Stromal cell of bone marrow (primary cell): ENCODE data around the gene IL13.
"Not testable (repeated sequence)": the region's sequence is repeated elsewhere in the genome, so short reads cannot be mapped to it uniquely, and the experiment has no call there.

Experiments used
- DNase-seq: peaks from one replicate; pipeline ENCODE4 v3.0.0-alpha.2; 2012; ENCODE audit warnings: low read depth

IL13 gene

DNA sequence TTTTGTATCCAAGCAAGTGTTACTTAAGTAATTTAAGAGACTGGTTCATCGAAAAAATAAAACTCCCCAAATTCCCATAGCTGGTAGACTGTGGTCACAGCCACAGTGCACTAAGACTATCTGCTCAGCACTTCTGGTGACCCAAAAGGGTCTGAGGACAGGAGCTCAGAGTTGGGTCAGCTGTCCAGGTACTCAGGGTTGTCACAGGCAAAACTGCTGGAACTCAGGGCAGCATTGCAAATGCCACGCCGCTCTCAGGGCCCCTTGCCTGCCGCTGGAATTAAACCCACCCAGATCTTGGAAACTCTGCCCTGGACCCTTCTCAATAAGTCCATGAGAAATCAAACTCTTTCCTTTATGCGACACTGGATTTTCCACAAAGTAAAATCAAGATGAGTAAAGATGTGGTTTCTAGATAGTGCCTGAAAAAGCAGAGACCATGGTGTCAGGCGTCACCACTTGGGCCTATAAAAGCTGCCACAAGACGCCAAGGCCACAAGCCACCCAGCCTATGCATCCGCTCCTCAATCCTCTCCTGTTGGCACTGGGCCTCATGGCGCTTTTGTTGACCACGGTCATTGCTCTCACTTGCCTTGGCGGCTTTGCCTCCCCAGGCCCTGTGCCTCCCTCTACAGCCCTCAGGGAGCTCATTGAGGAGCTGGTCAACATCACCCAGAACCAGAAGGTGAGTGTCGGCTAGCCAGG, at the start of gene IL13:
Gene IL13 (plus strand): TSS at position 498 of the 705 bp plus-strand sequence. CDS start 14 bp downstream, at position 512.
- no peak for DNase-seq

DNA sequence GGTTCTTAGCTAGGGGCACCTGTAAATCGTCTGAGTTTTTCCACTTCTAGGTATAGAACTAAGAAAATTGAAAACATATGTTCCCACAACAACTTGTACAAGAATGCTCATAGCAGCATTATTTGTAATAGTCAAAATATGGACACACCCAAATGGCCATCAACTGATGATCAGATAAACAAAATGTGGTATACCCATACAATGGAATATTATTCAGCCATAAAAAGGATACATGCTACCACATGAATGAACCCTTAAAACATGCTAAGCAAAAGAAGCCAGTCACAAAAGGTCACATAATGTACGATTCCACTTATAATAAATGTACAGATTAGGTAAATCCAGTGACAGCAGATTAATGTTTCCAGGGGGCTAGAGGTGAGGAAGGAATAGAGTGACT, 46.0 kb upstream of the IL13 start:
- no peak for DNase-seq

DNA sequence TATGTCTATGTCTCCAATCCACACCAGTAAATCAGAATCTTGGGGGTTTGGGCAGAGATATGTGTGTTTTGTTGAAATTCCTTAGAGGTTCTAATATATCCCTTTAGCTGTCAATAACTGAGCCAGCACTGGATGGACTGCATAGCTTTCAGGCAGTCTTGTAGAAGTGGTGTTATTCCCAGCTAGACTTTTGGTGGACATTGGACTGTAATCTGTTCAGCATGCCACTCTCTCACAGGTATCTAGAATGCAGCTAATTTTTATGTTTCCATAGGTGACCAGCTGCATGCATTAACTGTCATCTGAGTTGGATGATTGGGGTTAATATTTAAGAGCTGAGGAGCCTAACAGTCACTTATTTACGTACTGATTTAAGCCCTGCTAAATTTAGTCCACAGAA, 45.1 kb upstream of the IL13 start:
- no peak for DNase-seq

DNA sequence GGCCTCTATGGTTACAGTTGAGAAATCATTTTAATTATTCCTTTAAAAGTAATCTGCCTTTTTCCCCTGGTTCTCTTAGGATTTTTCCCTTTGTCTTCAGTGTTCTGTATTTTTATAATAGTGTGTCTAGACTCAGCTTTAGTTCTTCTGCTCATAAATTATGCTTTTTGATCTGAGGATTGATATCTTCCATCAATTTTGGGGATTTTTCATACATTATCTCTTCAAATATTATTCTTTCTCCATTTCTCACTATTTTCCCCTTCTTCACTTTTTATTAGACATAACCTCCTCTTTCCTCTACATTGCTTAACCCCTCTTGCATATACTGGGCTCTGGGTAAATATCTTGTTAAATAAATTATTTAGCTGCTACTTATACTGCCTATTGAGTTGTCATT, 36.3 kb upstream of the IL13 start:
- no peak for DNase-seq

DNA sequence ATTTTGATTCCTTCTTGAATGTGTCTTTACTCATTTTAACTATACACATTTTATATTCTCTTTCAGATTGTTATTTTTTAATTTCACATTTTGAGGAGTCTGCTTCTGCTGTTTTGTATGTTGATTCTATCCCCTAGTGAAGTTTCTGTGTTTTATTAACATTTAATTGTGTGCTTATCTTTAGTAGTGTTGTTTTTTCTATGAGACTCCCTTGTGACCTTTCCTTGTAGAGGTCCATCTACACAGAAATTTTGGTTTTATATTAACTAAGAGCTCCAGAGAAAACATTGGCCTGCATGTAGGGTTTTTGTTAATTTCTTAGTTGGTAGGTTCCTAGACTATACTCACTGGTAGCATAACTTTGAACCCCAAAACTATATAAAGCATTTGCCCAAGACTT, 35.4 kb upstream of the IL13 start:
- no peak for DNase-seq

DNA sequence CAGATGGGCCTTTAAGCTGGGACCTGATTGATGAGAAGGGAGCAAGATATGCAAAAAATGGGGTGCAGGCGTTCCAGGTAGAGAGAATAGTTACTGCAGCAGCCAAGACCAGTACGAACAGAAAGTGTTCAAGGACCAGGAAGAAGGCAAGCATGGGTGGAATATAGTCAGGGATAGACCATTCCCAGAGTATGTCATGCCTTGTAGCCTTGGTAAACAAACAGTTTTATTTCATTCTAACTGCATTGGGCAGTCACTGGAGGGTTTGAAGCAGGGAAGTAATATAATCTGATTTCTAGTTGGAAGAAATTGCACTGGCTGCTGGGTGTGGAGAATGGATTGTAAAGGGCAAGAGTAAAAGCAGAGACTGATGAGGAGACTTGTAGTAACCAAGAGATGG, 30.5 kb upstream of the IL13 start:
- DNase-seq: no peak

DNA sequence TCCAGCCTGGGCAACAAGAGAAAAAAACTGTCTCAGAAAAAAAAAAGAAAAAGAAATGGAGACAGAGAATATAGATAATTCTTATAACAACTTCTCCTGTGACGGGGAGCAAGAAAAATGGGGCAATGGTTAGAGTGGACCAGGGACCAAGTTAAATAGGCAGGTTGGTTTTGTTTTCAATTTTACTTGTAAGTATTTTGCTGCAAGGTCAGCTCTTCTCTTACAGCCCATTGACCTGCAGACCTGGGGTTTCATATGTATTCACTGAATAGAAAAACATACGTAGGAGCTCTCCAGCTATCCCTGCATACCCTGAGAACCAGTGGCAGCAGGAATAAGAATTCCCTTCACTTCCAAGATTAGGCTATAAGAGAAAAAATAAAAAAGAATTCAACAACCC, 29.2 kb upstream of the IL13 start:
- DNase-seq: no peak

DNA sequence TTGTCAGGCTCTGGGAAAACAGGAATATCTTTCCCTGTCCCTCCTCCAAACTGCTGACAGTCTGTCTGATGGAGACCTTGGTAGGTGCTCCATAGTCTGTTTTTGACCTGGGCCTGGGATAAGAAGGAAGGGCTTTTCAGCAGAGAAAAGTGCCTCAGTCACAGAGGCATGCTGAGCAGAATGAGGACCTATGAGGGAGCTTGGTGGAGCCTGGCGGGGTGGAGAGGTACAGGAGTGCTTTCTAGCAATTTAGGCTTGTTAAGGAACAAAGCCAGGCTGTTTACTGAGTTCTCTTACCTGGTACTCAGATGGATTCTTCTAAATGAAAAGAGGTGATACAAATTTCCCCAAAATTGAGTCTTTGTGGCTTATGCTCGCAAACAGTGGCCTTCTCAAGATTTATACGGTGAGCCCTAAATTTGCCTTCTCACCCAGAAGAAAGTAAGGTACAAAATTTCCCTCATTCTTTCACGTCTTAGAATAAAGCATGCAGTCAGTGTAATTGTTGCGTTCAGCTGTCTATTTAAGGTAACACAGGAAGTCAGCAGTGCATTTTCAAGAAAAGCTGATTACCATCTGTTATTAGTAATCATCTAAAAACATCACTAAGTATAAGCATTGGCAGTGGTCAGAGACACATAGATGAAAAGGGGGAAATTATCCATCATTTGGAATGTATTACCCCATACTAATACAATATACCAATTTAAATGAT, 28.6 kb upstream of the IL13 start:
- DNase-seq: no peak

DNA sequence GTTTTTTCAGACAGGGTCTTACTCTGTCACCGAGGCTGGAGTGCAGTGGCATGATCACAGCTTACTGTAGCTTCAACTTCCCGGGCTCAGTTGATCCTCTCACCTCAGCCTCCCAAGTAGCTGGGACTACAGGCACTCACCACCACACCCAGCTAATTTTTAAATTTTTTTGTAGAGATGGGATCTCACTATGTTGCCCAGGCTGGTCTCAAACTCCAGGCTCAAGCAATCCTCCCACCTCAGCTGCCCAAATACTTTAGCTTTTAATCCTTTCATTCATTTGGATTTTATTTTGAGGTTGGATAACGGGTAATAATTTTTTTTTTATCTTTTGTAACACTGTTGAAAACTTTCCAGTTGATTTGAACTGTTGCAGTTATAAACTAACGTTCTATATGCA, 24.4 kb upstream of the IL13 start:
- DNase-seq: not testable (repeated sequence)

DNA sequence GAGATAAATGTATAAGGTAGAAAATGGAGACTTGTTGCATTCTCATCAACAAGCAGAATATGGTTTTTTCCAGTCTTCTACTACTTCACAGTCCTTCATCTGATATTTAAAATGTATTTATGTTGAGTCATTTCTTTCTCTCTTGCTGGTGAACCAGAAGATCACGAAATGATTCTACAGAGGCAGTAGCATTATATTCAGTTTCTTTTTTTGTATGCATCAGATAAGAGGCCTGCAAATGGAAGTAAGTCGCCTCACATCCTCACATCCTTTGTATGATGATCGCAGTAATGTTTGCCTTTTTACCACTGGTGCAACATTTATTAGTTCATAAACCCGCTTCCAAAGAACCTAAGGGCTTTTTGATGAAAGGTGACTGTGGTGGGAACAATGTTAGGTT, 22.1 kb upstream of the IL13 start:
- DNase-seq: no peak

DNA sequence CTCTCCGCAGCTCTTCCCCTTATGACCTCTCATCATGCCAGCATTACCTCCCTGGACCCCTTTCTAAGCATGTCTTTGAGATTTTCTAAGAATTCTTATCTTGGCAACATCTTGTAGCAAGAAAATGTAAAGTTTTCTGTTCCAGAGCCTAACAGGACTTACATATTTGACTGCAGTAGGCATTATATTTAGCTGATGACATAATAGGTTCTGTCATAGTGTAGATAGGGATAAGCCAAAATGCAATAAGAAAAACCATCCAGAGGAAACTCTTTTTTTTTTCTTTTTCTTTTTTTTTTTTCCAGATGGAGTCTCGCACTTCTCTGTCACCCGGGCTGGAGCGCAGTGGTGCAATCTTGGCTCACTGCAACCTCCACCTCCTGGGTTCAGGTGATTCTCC, 20.7 kb upstream of the IL13 start:
- no peak for DNase-seq

DNA sequence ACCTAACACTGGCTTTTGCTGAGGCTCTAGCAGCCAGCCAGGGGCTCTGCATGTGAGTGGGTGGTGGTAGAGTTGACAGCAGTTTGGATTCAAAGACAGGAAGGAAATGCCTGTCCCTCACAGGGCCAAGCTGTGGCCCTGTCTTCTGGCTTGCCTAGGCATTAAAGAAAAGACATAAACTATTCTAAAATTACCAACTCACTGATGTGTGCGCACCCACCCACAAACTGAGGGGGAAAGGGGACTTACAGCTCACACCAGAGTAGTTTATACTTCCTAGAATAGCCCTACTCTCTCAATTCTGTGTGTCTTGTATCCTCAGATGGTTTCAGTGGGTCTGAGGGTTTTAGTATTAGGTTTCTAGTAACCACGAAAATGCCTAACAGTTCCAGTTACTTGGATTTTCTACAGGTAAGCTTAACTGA, 18.3 kb upstream of the IL13 start:
- DNase-seq: no peak

DNA sequence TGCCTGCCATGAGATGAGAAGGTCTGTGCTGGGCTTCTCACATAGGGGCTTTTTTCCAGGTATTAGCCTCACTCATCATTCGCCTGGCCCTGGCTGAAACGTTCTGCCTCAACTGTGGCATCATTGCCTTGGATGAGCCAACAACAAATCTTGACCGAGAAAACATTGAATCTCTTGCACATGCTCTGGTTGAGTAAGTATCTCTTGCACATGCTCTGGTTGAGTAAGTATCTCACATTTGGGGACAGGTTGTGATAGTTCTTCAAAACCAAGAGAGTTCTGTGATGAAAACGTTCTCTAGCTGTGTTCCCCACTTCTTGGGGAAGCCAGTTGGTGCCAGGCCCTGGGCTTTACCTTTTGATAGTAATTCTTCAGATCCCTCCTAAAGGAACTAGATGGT, 17.4 kb upstream of the IL13 start:
- no peak for DNase-seq

DNA sequence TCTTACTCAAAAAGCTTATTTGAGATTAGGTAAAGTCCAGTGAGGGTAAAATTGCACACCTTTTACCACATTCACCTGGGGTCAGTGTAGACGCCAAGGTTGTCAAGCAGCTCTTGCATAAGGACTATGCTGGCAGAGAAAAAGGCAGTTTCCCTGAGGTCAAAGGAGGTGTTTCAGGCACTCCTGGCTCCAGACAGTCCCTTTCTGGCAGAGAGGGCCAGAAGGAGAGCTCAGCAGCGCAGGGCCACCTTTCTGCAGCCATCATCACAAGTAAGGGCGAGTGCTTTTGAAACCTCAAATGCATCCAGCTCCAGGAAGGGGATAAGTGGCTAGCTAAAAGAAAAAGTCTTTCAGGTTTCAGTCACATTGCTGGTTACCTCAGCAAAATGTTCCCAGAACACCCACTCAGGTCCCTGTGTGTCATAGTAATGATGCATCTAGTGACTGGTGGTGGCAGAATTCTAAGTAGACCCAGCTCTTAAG, 16.7 kb upstream of the IL13 start:
- no peak for DNase-seq

DNA sequence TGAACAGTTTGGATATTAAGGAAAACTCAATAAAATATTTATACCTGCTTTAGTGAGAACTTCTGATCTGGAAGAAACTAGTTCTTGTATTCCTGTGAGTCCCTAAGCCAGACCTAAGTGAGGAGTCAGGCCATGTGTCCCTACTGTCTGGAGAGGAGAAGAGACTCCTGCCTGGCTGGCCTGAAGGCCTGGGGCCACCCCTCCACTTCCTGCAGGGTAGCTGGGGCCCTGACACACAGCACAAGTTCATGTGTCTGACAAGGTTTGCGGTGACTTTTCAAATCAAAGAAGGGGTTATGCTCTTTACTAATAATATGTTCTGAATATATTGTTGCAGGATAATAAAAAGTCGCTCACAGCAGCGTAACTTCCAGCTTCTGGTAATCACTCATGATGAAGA, 16.1 kb upstream of the IL13 start:
- DNase-seq: no peak

DNA sequence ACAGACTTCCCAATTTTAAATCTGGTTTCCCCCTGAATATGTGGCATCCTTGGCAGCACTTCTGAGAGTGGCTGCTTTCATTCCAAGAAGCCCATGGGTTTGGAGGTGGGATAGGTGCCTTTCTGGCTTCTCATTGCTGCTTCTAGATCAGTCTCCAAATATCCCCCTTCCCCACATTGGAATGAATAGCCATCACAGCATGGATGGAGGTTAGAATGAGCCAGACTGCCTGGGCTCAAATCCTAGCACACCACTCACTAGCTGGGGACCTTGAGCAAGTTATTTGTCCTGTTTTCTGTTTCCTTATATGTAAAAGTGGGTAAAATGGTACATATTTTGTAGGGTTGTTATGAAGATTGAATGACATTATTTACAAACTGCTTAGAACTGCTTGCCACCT, 13.8 kb upstream of the IL13 start:
- DNase-seq: no peak

DNA sequence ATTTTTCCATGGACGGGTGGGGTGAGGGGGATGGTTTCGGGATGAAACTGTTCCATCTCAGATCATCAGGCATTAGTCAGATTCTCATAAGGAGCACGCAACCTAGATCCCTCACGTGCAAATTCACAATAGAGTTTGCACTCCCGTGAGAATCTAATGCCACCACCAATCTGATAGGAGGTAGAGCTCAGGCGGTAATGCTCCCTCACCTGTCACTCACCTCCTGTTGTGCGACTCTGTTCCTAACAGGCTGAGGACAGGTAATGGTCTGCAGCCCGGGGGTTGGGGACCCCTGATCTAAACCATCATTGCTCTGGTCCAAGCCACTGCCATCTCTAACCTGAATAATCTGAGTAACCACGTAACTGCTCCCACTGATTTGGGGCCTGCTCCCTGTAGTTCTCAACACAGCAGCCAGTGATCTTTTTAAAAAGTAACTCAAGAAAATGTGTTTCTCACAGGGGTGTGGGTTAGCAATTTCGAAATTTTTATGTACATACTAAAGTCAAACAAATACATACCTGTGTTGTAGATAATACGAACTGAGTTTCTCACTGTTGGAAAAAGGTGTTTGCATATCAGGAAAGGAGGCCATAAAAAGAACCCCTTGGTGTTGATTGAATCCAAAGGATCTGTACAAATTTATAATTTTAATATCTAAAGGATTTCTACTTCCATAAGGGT, 11.2 kb upstream of the IL13 start:
- no peak for DNase-seq

DNA sequence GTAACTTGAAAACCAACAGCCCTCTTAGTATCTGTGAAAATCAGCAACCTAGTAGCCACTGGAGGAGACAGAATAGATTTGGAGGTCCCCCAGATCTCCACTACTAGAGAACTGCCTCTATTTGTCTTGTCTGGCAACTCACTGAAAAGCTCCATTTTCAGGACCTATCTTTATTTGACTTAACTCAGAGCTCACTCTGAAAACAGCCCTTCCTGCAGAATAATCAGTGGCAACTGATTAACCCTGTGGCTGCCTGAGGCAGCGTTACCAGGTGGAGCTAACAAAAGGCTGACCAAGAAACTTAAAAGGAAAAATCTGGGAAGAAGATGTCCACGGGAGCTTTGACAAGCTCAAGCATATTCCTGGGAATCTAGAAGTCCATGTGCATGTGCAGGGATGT, 10.5 kb upstream of the IL13 start:
- DNase-seq: no peak

DNA sequence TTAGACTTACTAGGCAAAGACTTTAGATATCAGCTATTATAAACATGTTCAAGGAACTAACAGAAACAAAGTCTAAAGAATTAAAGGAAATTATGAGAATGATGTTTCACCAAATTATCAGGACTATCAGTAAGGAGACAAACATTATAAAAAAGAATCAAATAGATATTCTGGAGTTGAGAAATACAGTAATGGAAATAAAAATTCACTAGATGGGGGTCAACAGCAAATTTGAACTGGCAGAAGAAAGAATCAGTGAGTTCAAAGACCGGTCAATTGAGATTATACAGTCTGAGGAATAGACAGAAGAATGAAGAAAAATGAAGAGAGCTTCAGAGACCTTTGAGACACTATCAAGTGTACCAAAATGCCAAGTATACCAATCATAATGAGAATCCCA, 9.6 kb upstream of the IL13 start:
- no peak for DNase-seq

DNA sequence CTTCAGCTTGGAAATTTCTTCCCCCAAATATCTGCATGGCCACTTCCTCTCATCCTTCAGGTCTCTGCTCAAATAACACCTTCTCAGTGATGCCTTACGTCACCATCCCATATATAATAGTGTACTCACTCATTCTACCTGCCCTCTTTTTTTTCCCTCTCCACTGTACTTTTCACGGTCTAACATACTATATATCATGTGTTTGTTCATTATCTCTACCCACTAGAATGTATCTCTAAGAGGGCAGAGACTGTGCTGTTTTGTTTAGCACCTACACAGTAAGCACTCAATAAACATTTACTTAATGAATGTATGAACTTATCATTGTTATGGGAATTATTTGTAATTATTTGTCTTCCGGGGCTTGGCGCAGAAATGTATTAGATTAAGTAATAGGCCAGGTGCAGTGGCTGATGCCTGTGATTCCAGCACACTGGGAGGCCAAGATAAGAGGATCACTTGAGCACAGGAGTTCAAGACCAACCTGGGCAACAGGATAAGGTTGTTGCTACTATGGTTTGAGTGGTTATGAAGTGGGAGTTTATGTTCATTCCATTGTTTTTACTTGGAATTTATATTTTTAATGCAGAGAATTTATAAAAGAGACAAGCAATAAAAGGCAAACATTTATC, 6.0 kb upstream of the IL13 start:
- DNase-seq: no peak

DNA sequence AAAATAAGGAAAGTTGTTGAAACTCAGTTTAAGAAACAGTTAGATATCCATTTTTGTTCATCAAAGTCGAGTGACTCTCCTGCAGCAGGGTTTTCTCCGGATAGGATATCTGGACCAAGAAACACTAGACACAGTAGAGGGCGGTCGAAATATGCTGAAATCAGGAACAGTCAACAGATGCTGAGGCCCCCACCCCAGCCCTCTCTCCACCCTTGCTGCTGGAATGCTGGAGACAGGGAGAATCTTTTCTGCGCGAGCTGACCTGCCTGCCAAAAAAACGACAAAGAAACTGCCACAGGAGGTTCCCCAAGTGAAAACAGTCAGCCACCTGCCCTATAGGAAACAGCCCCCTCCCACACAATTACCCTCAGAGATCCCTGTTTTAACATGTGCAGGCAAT, 4.3 kb upstream of the IL13 start:
- DNase-seq: no peak

DNA sequence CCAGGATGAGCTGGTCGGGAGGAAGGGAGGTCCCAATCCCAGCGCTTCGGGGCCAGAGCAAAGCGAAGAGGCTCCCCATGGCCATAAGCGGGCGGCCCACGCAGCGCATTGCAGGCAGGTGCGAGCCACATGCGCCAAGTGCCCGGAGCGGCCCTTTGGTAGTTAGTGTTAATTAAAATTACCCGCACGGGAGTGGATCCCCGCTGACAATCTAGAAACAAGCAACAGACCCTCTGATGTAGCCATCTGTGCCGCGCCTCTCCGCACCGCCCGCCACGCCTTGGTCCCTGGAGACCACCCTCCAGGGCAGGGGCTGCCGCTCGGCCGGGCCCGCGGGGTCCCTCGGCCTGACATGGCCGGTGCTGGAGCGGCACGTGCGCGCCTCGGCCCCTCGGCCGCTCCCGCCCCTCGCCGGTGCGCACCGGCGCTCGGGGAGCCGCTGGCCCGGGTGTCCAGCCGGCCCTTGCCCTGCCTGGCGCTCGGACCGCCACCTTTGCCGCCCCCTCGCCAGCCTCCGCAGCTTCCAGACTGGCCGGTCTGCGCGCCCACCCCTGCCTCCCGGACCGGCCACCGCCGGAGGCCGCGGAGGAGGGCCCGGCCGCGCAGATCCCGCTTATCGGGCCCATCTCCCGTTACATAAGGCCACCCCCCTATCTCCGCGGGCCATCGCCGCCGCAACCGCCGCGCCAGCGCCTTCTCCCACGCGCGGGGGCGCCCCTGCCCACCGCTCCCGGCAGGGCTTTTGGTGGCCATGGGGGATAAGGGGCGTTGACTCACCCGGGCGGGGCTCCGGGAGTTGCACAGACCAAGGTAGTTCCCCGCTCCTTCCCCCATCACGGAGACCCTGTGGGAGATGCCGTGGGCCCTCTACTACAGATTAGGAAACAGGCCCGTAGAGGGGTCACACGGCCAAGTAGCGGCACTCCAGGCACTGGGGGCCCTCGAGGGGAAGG, 1.9 kb upstream of the IL13 start:
- DNase-seq: no peak
